ENCODE data around the gene PLEKHM1.
"Not testable (repeated sequence)": the region's sequence is repeated elsewhere in the genome, so short reads cannot be mapped to it uniquely, and the experiment has no call there.

The PLEKHM1 gene

GRCh38 chr17:45490615-45491433 lies at the start of gene PLEKHM1:
PLEKHM1 (minus strand) TSS chr17:45490721; CDS start chr17:45482484, 8,237 bp downstream.
- not testable (repeated sequence) for DNase-seq

- not testable (repeated sequence) for DNase-seq
Measured at GRCh38 chr17:45538168-45538567, 47.6 kb upstream of the PLEKHM1 start.

- not testable (repeated sequence) for DNase-seq
Measured at GRCh38 chr17:45506072-45506471, 15.6 kb upstream of the PLEKHM1 start.

GRCh38 chr17:45505183-45505582 lies 14.7 kb upstream of the PLEKHM1 start:
- not testable (repeated sequence) for DNase-seq

- not testable (repeated sequence) for DNase-seq
Measured at GRCh38 chr17:45501092-45501707, 10.7 kb upstream of the PLEKHM1 start.

- not testable (repeated sequence) for DNase-seq
Measured at GRCh38 chr17:45500478-45500877, 10.0 kb upstream of the PLEKHM1 start.

GRCh38 chr17:45499208-45499607 lies 8.7 kb upstream of the PLEKHM1 start:
- not testable (repeated sequence) for DNase-seq

- DNase-seq = not testable (repeated sequence)
Measured at GRCh38 chr17:45498377-45498776, 7.9 kb upstream of the PLEKHM1 start.

GRCh38 chr17:45497449-45497848 lies 6.9 kb upstream of the PLEKHM1 start:
- not testable (repeated sequence) for DNase-seq

- not testable (repeated sequence) for DNase-seq
Measured at GRCh38 chr17:45496507-45496906, 6.0 kb upstream of the PLEKHM1 start.

GRCh38 chr17:45494556-45494955 lies 4.0 kb upstream of the PLEKHM1 start:
- not testable (repeated sequence) for DNase-seq

- DNase-seq = not testable (repeated sequence)
Measured at GRCh38 chr17:45492156-45492555, 1.6 kb upstream of the PLEKHM1 start.

GRCh38 chr17:45490198-45490597 lies 323 bp downstream of the PLEKHM1 start:
- not testable (repeated sequence) for DNase-seq

GRCh38 chr17:45487704-45488103 lies 2.8 kb downstream of the PLEKHM1 start:
- DNase-seq = not testable (repeated sequence)

- not testable (repeated sequence) for DNase-seq
Measured at GRCh38 chr17:45483591-45484216, 6.8 kb downstream of the PLEKHM1 start.

- DNase-seq = not testable (repeated sequence)
Measured at GRCh38 chr17:45483177-45483576, 7.3 kb downstream of the PLEKHM1 start.

- not testable (repeated sequence) for DNase-seq
Measured at GRCh38 chr17:45482317-45482716, 8.2 kb downstream of the PLEKHM1 start.

GRCh38 chr17:45475436-45475835 lies 15.1 kb downstream of the PLEKHM1 start:
- DNase-seq = not testable (repeated sequence)

- not testable (repeated sequence) for DNase-seq
Measured at GRCh38 chr17:45472249-45472648, 18.3 kb downstream of the PLEKHM1 start.

GRCh38 chr17:45469204-45469563 lies 21.3 kb downstream of the PLEKHM1 start:
- not testable (repeated sequence) for DNase-seq

- not testable (repeated sequence) for DNase-seq
Measured at GRCh38 chr17:45468293-45469203, 22.0 kb downstream of the PLEKHM1 start.
